BLaER1 (cell line): Measurements from ENCODE around the gene BCAT1.

Experiments
- H3K27ac ChIP-seq: shearing (Covaris generic); formaldehyde crosslinking; 2 replicates; pipeline ENCODE4 v1.8.1; 2022
- H3K27me3 ChIP-seq: shearing (Covaris generic); formaldehyde crosslinking; 2 replicates; pipeline ENCODE4 v1.8.1; 2022
- H3K36me3 ChIP-seq: shearing (Covaris generic); formaldehyde crosslinking; 2 replicates; pipeline ENCODE4 v1.8.1; 2022
- H3K4me1 ChIP-seq: shearing (Covaris generic); formaldehyde crosslinking; 2 replicates; pipeline ENCODE4 v1.8.1; 2022
- H3K4me2 ChIP-seq: shearing (Covaris generic); formaldehyde crosslinking; 2 replicates; pipeline ENCODE4 v1.8.1; 2022
- H3K4me3 ChIP-seq: shearing (Covaris generic); formaldehyde crosslinking; 2 replicates; pipeline ENCODE4 v1.8.1; 2022
- H3K9ac ChIP-seq: shearing (Covaris generic); formaldehyde crosslinking; 2 replicates; pipeline ENCODE4 v1.8.1; 2022
- H3K9me3 ChIP-seq: shearing (Covaris generic); formaldehyde crosslinking; 2 replicates; pipeline ENCODE4 v1.8.1; 2022
- H4K20me1 ChIP-seq: shearing (Covaris generic); formaldehyde crosslinking; 2 replicates; pipeline ENCODE4 v1.8.1; 2022
- Cebpa-rat ChIP-seq: shearing (Covaris generic); IDR thresholded peaks from 2 replicates; pipeline ENCODE4 v1.8.1; 2022

The BCAT1 gene

GRCh38 chr12:24903329-24904088 is 45.4 kb downstream of the BCAT1 start:
- Histone ChIP-seq H3K4me3 (peak overlapping the region; percentile 74), H3K4me2 (peak overlapping the region; percentile 99), H3K9ac (peak overlapping the region; percentile 82), H3K27ac (peak overlapping the region; percentile 89), H3K9me3 (no peaks in the 10 kb centered on the region), H3K27me3 (no peaks in the 10 kb centered on the region), H3K4me1 (peaks cover 81% of the 10 kb centered on the region), H3K36me3 (peaks cover 48% of the 10 kb centered on the region), H4K20me1 (peaks cover 100% of the 10 kb centered on the region)
- TF ChIP-seq Cebpa-rat = no peak

DNA sequence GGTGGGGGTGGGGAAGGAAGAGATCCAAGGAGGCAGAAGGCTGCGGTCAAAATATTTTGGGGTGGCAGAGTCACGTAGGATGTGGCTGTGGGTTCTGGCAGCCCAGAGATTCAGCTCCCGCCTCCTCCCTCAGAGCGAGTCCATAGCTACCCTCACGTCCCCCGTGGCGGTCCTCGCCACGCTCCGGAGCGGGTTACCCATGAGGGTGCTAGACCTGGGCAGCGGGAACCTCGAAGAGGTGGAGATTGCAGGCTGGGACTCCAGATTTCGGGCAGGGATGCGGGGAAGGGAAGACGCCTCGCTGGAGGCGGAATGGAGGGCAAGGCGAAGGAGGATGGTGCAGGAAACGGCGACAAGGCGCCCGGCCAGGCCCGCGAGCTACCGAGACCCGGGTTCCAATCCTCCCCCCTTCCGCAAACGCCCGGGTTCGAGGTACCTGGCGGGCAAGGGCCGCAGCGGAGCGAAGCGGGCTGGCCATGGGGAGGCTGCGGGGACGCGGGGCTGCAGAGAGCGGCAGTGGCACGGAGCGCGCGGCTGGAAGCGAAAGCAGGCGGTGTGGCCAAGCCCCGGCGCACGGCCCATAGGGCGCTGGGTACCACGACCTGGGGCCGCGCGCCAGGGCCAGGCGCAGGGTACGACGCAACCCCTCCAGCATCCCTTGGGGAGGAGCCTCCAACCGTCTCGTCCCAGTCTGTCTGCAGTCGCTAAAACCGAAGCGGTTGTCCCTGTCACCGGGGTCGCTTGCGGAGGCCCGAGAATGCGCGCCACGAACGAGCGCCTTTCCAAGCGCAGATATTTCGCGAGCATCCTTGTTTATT is 46.2 kb downstream of the BCAT1 start:
- Histone ChIP-seq H3K27me3 (no peaks in the 10 kb centered on the region), H3K9me3 (no peaks in the 10 kb centered on the region), H3K4me3 (peak overlapping the region; percentile 74), H3K9ac (peak overlapping the region; percentile 82), H4K20me1 (peaks cover 100% of the 10 kb centered on the region), H3K36me3 (peaks cover 45% of the 10 kb centered on the region), H3K4me2 (peak overlapping the region; percentile 99), H3K4me1 (peaks cover 74% of the 10 kb centered on the region), H3K27ac (peak overlapping the region; percentile 89)
- TF ChIP-seq Cebpa-rat = no peak

DNA sequence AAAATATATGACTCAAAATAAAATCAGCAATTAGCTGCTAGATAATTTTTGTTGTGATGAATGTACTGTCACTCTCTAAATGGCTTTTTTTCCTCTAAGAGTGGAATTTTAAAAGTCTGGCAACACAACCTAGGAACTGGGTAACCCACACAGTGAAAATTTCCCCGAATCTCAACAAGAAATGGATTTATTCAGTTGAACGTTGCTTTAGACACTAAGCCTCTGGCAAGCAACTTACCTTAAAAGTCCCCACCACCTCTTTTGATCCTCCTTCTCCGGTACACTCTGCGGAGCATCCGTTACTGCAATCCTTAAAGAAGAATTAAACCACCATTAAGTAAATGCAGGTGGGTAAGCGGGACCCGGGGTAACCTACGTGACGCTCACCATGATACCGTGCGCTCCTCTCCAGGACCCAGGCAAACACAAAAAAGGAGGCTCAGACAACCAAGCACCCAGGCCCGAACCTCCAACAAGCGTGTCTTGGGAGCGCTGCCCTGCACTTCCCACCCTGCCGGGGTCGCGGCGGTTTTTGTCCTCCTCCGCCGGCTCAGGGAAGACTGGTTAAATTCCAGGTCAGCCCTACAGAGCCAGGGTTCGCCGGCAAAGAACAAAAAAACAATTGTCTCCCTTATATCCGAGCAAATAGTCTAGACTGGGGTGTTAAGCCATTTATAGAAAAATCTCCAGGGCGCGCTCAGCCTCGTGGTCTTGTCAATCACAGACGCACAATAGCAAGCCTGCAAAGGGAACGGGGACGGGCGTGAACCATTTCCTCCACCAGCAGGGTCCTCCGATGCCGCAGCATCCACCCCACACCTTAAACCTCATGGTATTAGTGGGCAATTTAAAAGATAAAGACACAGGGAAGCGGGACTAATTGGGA is 47.1 kb downstream of the BCAT1 start:
- H3K9me3 ChIP-seq = no peaks in the 10 kb centered on the region
- H3K4me1 ChIP-seq = peaks cover 65% of the 10 kb centered on the region
- H3K9ac ChIP-seq = peak overlapping the region; percentile 82
- H3K27ac ChIP-seq = peak overlapping the region; percentile 89
- H3K4me3 ChIP-seq = peak overlapping the region; percentile 74
- peaks cover 100% of the 10 kb centered on the region for H4K20me1 ChIP-seq
- H3K36me3 ChIP-seq = peaks cover 46% of the 10 kb centered on the region
- peak overlapping the region; percentile 99 for H3K4me2 ChIP-seq
- TF ChIP-seq Cebpa-rat = no peak
- H3K27me3 ChIP-seq = no peaks in the 10 kb centered on the region

- TF ChIP-seq Cebpa-rat = no peak
- H3K27ac ChIP-seq = no peak overlapping the region
Measured at GRCh38 chr12:24900196-24900595, 48.7 kb downstream of the BCAT1 start.

DNA sequence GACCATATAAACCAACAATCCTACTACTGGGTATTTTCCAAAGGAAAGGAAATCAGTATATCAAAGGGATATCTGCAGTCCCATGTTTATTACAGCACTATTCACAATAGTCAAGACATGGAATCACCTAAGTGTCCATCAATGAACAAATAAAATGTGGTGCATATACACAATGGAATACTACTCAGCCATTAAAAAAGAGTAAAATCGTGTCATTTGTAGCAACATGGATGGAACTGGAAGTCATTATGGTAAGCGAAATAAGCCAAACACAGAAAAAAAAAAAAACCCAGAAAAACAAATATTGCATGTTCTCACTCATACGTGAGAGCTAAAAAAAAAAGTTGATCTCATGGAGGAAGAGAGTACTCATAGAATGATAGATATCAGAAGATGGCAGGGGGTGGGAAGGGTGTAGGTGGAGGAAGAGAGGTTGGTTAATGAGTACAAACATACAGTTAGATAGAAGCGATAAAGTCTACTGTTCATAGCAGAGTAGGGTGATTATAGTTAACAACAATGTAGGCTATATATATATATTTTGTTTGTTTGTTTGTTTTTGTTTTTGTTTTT is 49.3 kb downstream of the BCAT1 start:
- Histone ChIP-seq H3K9me3 (no peaks in the 10 kb centered on the region), H3K4me2 (no peak overlapping the region), H3K4me3 (no peak overlapping the region), H3K9ac (no peak overlapping the region), H3K27ac (no peak overlapping the region), H3K27me3 (no peaks in the 10 kb centered on the region), H3K4me1 (peaks cover 43% of the 10 kb centered on the region), H4K20me1 (peaks cover 100% of the 10 kb centered on the region), H3K36me3 (peaks cover 58% of the 10 kb centered on the region)
- TF ChIP-seq Cebpa-rat = no peak

More at GRCh38 chr12:24900196-24900595, 48.7 kb downstream of the BCAT1 start:
- H3K4me3 ChIP-seq = no peak overlapping the region
- H3K9me3 ChIP-seq = no peaks in the 10 kb centered on the region
- no peak overlapping the region; the same call in 1 of the 2 replicates for H3K4me2 ChIP-seq
- peaks cover 100% of the 10 kb centered on the region for H4K20me1 ChIP-seq
- H3K27me3 ChIP-seq = no peaks in the 10 kb centered on the region
- peaks cover 49% of the 10 kb centered on the region for H3K4me1 ChIP-seq
- H3K36me3 ChIP-seq = peaks cover 52% of the 10 kb centered on the region
- no peak overlapping the region for H3K9ac ChIP-seq

DNA sequence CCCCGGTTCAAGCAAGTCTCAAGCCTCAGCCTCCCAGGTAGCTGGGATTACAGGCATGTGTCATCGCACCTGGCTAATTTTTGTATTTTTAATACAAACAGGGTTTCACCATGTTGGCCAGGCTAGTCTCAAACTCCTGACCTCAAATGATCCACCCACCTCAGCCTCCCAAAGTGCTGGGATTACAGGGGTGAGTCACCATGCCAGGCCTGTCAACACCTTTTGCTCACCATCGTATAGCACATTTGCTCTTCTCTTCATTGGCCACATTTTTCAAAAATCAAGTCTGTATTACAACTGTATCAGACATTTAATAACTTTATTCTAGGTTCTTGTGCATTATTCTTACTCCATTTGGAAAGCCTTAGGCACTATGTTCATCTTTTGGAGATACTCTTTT is 50.3 kb downstream of the BCAT1 start:
- H3K9me3 ChIP-seq = no peaks in the 10 kb centered on the region
- H3K4me1 ChIP-seq = peaks cover 33% of the 10 kb centered on the region
- no peak overlapping the region for H3K4me3 ChIP-seq

GRCh38 chr12:24898185-24898584 is 50.7 kb downstream of the BCAT1 start:
- Histone ChIP-seq H3K27me3 (no peaks in the 10 kb centered on the region), H3K4me2 (no peak overlapping the region), H3K9ac (no peak overlapping the region), H4K20me1 (peaks cover 98% of the 10 kb centered on the region), H3K4me3 (no peak overlapping the region), H3K27ac (no peak overlapping the region), H3K4me1 (peaks cover 31% of the 10 kb centered on the region), H3K9me3 (no peaks in the 10 kb centered on the region), H3K36me3 (peaks cover 72% of the 10 kb centered on the region)
- TF ChIP-seq Cebpa-rat = no peak

More for the DNA sequence above, 50.3 kb downstream of the BCAT1 start:
- H3K4me2 ChIP-seq = no peak overlapping the region
- no peak overlapping the region for H3K27ac ChIP-seq
- no peak for TF ChIP-seq Cebpa-rat
- H3K36me3 ChIP-seq = peaks cover 68% of the 10 kb centered on the region
- H3K9ac ChIP-seq = no peak overlapping the region
- no peaks in the 10 kb centered on the region for H3K27me3 ChIP-seq
- peaks cover 100% of the 10 kb centered on the region for H4K20me1 ChIP-seq

- no peak overlapping the region for H3K27ac ChIP-seq
- peaks cover 92% of the 10 kb centered on the region for H3K36me3 ChIP-seq
- H3K4me2 ChIP-seq = no peak overlapping the region
- H3K27me3 ChIP-seq = no peaks in the 10 kb centered on the region
- H4K20me1 ChIP-seq = peaks cover 93% of the 10 kb centered on the region
- no peak overlapping the region for H3K4me3 ChIP-seq
- no peak overlapping the region for H3K9ac ChIP-seq
- no peaks in the 10 kb centered on the region for H3K9me3 ChIP-seq
- peaks cover 11% of the 10 kb centered on the region for H3K4me1 ChIP-seq
- TF ChIP-seq Cebpa-rat = no peak
Measured at GRCh38 chr12:24896171-24896570, 52.7 kb downstream of the BCAT1 start.

GRCh38 chr12:24895612-24896011 is 53.3 kb downstream of the BCAT1 start:
- Histone ChIP-seq H3K4me2 (no peak overlapping the region), H3K9me3 (no peaks in the 10 kb centered on the region), H3K4me1 (peaks cover 5% of the 10 kb centered on the region), H3K27me3 (no peaks in the 10 kb centered on the region), H3K4me3 (no peak overlapping the region), H3K36me3 (peaks cover 94% of the 10 kb centered on the region), H4K20me1 (peaks cover 93% of the 10 kb centered on the region), H3K27ac (no peak overlapping the region), H3K9ac (no peak overlapping the region)
- no peak for TF ChIP-seq Cebpa-rat
